Measurements from ENCODE around the gene CACNB2.

CACNB2 gene

GRCh38 chr10:18497806-18498369, 357.7 kb downstream of the CACNB2 start:
- no peak overlapping the region for H3K4me3 ChIP-seq (ENCODE audit: low read depth, low read length)

DNA sequence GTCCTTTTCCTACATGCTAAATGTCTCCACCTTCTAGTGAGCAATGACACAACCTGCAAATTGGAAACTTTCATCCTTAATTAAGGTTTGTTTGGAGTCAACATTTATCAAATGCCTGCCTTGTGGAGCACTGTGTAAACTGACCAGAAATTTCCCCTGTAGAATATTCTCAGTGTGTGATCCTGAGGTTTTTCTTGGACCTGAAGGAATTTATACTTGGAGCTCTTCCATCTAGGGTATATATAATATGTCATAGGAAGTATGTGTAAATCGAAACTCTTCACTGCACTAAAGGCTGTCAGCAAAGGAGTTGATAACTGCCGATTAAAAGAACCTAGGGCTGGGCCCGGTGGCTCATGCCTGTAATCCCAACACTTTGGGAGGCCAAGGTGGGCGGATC, 358.8 kb downstream of the CACNB2 start:
- H3K4me3 ChIP-seq (ENCODE audit: low read depth, low read length) = no peak overlapping the region

DNA sequence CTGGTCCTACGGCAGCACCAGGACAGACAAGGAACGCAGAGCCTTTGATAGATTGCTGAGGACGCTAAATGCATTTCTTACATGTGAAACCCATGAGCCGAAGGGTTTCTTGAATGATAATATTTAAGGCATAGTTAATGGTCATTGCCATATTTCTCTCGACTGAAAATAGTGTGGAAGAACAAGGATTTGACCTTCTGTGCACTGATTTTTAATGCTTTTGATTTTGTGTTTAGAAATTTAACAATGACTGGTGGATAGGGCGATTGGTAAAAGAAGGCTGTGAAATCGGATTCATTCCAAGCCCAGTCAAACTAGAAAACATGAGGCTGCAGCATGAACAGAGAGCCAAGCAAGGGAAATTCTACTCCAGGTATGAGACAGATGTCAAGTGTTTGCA, 360.4 kb downstream of the CACNB2 start:
- no peak overlapping the region for H3K4me3 ChIP-seq (ENCODE audit: low read depth, low read length)

DNA sequence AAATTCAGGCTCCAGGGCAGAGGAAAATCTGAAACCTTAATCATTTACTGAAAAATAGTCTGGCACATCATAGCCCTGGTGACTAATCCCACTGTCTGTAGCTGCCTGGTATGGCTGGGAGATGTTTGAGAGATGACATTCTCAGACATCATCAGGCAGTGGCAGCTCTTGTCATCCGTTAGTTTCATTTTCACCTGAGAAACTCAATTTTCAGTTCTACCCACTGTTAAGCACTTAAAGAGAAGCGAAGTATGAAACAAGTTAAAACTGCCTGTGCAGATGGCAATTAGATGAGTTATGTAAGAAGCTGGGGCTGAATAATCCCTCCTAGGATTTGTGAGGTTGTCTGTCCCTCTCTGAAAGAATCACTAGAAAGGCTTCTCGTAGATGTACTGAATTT, 361.0 kb downstream of the CACNB2 start:
- no peak overlapping the region for H3K4me3 ChIP-seq (ENCODE audit: low read depth, low read length)

DNA sequence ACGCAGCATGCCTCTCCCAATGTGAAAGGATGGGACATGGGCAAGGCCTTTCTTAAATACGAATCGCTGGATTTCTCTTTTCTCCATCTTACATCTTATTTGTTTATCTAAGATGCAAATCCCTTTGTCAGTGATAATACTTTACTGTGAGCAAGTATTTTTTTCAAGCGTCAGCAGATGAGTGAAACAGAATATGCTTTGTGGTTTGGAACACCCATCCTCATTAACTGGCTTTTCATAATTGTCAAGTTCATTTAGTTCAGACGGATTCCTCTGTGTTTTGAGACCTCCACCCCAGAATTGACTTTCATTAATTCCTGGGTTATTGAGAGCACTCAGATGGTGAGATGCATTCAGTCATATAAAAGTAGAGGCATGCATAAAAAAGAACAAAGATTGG, 361.4 kb downstream of the CACNB2 start:
- no peak overlapping the region for H3K4me3 ChIP-seq (ENCODE audit: low read depth, low read length)

DNA sequence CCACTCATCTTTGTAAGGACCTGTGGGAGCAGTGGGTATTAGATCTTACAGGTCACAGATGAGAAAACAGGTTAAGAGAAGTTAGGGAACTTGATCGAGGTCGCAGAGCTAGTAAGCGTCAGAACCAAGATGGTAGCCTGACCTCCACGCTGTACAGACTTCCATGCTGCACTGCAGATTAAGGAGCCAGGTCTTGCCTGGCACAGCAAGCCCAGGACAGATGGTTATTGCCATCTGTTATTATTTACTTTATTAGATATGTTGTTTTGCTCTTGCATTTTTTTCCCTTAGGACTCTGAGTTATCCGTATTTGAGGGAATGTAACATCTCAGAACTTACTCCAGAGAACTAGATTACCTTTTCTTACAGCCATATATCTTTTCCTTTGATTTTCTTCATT, 363.9 kb downstream of the CACNB2 start:
- H3K4me3 ChIP-seq (ENCODE audit: low read depth, low read length) = no peak overlapping the region

GRCh38 chr10:18505456-18506118, 365.4 kb downstream of the CACNB2 start:
- no peak overlapping the region for H3K4me3 ChIP-seq (ENCODE audit: low read depth, low read length)

DNA sequence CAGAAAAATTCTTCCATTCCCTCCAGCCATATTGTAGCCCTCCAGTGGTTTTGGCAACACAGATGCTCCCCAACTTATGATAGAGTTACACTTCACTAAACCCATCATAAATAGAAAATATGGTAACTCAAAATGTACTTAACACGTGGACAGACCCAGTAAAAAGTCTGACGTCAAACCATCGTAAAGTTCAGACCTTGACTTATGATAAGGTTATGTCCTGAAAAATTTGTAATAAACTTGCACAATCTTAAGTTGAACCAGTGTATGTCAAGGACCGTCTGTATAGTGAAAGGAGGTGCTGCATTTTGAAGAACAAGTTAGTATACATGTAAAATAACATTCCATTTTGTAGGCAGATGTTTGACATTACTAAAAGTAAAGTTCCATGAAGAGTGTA, 368.4 kb downstream of the CACNB2 start:
- no peak overlapping the region for H3K4me3 ChIP-seq (ENCODE audit: low read depth, low read length)

DNA sequence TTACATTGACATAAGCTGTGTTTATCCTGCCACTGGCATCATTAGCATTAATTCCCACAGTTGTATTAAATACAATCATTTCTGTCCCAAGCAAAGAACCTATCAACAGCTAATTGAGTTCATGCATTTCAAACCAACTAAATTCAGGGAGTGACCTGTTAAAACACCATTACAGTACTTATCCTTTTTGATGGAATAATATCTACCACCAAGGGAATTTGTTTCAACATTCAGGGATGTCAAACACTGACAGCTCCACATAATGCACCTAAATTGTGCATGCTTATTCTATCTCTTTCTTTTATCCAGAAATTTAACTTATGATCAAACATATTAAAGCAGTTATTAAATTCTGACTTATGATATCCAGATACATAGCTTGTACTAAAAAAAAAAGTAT, 374.3 kb downstream of the CACNB2 start:
- no peak overlapping the region for H3K4me3 ChIP-seq (ENCODE audit: low read depth, low read length)

GRCh38 chr10:18516851-18517250, 376.6 kb downstream of the CACNB2 start:
- H3K4me3 ChIP-seq (ENCODE audit: low read depth, low read length) = no peak overlapping the region

DNA sequence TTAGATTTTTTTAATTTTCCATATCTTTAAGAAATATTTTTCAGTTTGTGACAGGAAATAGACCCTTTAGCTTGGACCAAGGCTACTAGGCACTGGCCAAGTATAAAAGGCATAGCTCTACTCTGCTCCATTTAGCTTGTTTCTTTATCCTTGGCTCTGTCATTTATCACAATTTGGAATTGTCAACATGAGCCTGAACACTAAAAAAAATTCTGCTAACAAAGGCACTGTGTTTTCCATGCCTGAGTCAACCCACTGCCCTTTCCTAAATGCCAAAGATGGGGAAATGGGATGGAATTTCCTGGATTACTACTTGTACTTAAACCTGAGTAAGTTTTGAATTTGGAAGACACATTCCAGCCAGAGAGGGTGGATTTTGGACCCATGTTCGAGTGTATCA, 382.8 kb downstream of the CACNB2 start:
- H3K4me3 ChIP-seq (ENCODE audit: low read depth, low read length) = no peak overlapping the region

DNA sequence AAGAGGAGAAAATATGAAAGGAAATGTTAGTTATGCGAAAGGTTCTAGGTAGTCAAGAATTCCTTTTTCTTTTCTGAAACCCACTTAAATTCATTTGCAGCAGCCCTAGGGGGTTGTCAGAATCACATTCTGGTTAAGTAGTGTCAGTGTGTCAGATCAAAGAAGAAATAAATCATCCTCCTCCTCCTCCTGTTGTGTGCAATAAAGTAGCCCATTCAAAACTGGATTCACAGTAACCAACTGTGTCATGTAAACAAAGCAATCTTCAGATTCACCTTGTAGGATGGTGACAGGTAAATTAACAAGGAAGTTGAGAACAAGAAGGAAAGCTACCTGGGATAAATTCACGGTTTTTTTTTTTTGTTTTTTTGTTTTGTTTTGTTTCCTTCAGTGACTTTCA, 383.6 kb downstream of the CACNB2 start:
- no peak overlapping the region for H3K4me3 ChIP-seq (ENCODE audit: low read depth, low read length)

DNA sequence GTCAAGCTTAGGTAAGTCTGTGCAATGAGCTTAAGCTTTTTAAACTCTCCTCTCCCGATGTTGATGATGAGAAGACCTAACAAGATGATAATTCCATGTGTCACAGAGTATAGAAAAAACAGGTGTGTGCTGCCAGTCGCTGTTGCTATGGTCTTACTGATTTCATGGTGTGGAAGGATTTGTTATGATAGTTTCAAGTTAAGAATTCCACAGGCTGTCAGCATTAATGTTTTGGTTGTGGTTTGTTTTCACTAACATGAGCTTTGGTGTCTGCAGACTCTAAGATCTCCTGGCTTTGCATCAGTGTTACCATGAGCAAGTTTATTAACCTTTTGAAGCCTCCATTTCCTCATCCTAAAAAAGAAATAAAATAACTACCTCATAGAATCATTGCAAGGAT, 387.5 kb downstream of the CACNB2 start:
- H3K4me3 ChIP-seq (ENCODE audit: low read depth, low read length) = no peak overlapping the region

GRCh38 chr10:18528292-18528691, 388.1 kb downstream of the CACNB2 start:
- H3K4me3 ChIP-seq (ENCODE audit: low read depth, low read length) = no peak overlapping the region

DNA sequence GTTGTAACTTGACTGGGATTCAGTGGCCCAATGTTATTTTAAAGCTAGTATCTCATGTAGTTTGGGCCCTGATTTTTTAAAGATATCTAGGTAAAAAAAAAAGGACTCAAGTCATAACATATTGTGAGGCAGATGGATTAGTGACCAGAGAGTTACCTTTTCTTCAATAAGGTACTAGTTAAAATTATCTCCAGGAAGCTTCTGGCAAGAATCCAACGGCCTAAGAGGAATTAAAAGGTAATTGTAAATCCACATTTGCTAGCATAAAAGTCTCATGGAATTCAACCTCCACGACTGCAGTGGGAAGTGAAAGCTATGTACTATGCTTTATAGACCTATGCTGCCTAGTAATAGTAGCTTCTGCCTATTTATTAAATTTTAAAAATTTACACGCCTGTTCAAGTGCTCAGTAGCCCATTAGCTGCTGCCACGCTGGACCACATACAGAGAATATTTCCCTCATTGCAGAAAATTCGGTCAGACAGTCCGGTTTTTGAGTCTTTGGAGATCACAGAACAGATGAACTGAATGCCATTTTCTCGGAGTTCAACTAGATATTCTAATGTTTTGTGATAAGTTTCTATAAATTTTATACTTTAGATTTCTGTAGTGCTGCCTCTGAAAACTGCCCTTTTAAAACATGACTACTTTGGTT, 392.8 kb downstream of the CACNB2 start:
- H3K4me3 ChIP-seq (ENCODE audit: low read depth, low read length) = no peak overlapping the region

DNA sequence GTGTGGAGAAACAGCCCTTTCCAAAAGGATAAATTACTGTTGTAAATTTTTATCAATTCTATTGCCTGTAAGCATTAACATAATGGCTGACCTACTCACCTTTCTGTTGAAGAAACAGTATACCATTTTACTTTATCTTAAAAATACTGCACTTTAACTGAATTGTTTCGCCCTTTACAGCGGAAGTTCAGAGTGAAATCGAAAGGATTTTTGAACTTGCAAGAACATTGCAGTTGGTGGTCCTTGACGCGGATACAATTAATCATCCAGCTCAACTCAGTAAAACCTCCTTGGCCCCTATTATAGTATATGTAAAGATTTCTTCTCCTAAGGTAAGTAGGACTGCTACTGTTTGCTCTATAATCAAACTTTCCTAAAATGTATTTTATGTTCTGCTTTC, 393.7 kb downstream of the CACNB2 start:
- no peak overlapping the region for H3K4me3 ChIP-seq (ENCODE audit: low read depth, low read length)

DNA sequence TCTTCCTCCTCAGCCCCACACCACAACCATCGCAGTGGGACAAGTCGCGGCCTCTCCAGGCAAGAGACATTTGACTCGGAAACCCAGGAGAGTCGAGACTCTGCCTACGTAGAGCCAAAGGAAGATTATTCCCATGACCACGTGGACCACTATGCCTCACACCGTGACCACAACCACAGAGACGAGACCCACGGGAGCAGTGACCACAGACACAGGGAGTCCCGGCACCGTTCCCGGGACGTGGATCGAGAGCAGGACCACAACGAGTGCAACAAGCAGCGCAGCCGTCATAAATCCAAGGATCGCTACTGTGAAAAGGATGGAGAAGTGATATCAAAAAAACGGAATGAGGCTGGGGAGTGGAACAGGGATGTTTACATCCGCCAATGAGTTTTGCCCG, 399.1 kb downstream of the CACNB2 start:
- H3K4me3 ChIP-seq (ENCODE audit: low read depth, low read length) = no peak overlapping the region

DNA sequence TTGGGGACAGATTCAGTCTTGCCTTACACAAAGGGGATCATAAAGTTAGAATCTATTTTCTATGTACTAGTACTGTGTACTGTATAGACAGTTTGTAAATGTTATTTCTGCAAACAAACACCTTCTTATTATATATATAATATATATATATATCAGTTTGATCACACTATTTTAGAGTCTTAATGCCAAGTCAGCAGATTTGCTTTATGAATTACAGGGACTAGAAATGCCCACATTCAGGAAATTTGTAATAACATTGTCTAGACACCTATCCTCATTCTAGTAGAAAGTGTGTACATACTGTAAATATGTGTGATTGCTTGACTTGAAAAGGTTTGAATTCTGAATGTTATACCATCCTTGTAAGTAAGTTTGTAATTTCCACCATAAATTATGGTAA, 400.0 kb downstream of the CACNB2 start:
- no peak overlapping the region for H3K4me3 ChIP-seq (ENCODE audit: low read depth, low read length)

DNA sequence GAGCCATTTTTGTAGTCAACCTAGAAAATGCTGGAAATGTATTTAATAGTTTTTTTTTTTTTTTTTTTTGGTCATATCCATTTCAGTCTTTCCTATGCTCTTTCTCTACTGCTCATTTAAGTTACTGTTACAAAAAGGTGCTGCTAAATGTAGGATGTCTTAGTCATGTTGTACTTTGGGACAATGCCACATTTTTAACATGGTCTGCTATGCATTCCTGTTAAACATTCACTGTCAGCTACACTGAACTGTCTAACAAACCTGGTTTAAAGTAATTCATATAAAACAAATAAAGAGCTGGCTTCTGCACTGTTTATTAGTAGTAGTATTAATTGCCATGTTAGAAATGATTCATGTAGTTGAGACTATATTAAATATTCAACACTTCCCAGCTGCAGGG, 402.6 kb downstream of the CACNB2 start:
- H3K4me3 ChIP-seq (ENCODE audit: low read depth, low read length) = no peak overlapping the region

DNA sequence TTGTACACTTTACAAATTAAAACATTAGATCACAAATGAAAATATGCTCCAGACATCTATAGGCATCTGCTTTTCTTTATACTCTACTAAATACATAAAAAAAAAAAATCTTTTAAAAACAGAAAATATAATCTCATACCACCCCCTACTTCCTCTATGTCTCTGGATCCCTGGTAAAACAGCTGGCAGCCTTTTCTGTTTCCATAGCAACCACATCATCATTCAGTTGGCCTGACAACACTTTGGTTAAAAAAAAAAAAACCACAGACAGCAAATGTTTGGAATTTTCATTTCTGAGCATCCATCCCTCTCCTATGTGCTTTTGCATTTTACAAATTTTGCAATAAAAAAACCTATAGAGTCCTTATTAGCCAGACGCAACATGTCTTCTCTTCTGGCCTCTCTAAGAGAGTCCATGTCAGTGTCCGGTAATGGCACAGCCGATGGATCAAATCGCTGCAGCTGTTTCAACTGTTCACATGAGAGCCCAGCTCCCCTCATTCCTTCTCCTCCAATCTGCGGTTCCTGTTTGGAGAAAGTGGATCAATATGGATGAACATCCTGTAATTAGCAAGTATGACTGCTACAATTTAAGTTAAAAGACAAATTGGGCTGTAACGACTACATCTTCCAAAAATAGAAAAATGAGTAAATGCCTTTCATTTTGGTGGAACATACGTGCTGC, 405.5 kb downstream of the CACNB2 start:
- no peak overlapping the region for H3K4me3 ChIP-seq (ENCODE audit: low read depth, low read length)

- H3K4me3 ChIP-seq (ENCODE audit: low read depth, low read length) = no peak overlapping the region
Measured at GRCh38 chr10:18549105-18549504, 408.9 kb downstream of the CACNB2 start.

DNA sequence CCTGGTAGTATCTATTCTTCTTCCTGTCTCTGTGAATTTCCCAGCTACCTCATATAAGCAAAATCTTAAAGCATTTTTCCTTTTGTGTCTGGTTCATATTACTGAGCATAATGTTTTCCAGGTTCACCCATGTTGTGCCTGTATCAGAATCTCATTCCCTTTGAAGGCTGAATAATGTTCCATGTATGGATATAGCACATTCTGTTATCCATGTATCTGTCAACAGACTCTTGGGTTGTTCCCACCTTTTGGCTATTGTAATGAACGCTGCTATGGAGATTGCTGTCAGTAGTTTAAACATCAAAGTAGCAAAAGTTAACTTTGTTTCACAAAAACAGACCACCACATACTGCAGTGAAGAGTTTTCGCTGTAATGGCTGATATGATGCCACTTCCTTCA, 411.2 kb downstream of the CACNB2 start:
- no peak overlapping the region for H3K4me3 ChIP-seq (ENCODE audit: low read depth, low read length)
